ENCODE data around the gene THTPA.

THTPA gene

GRCh38 chr14:23555882-23556699 lies at the start of gene THTPA:
THTPA (plus strand) TSS chr14:23556271; CDS start chr14:23556758, 487 bp downstream.
- DNase-seq (ENCODE audit: low read depth in 2 of 2) = peak; percentile 87 to 90

DNA sequence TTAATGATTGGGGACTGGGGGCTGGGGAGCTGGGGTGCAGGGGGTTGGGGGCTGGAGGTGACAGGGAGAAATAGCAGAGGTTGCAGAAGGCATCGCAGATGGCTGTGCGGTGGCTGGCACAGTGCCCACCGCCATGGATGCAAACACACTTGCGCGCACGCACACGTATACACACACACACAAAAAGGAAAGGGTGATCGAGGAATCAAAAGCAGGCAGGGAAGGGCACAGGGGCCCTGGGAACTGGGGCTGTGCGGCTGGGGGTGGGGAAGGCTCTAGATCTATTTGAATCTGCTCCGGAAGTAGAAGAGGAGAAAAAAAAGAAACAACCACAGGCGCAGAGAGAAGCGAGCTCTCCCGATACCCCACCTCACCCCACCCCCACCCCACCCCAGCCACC lies 43.9 kb upstream of the THTPA start:
- DNase-seq (ENCODE audit: low read depth in 2 of 2) = no peak

GRCh38 chr14:23513005-23513817 lies 42.9 kb upstream of the THTPA start:
- DNase-seq (ENCODE audit: low read depth in 2 of 2) = no peak

DNA sequence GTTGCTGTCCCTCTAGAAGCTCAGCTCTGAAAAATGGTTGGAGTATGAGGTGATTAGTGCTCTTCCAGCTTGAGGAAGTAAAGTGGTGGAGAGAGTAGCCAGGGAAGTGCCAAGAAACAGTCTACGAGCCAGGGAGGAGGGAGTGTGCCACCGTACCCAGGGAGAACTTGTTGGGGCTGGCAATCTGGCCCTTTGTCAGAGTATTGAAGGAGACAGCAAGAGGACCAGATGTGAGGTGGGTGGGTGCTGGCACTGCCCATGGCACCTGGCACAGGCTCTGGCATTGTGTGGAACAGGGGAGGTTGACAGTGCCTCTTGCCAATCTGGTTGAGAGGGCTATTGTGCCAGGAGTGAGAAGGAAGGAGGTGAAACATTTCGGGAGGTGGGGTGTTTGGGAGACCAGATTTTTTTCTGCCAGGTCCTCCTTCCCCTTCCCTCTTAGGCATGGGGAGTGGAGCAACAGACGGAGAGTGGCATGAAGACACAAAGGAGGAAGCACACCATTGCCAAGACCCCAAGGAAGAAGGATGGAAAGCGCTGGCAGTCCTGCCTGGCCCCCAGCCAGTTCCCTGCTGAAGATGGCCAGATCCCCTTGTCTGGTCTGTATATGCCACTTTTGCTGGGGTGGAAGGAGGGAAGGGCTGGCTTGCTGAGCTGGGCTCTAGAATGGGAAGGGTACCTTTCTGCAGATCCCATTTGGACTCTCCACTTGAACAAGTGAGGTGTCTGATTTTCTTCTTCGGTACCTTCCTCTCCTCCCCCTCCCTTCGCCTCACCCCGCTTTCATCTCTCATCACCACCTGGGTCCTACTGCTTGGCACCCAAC lies 42.0 kb upstream of the THTPA start:
- DNase-seq (ENCODE audit: low read depth in 2 of 2) = no peak

DNA sequence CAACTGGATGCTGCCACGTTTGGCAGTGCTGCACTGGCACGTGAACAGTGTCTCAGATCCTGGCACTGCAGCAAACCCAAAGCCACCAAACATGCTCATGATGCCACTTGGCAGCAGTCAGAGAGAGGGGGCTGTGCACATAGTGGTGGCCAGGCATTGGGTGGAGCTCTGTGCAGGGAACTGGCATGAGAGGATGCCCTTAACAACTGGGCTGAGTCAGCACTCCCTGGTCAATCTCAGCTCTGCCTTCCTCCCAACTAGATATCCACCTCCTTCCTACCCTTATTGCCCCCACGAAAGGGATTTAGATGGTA lies 41.5 kb upstream of the THTPA start:
- no peak for DNase-seq (ENCODE audit: low read depth in 2 of 2)

DNA sequence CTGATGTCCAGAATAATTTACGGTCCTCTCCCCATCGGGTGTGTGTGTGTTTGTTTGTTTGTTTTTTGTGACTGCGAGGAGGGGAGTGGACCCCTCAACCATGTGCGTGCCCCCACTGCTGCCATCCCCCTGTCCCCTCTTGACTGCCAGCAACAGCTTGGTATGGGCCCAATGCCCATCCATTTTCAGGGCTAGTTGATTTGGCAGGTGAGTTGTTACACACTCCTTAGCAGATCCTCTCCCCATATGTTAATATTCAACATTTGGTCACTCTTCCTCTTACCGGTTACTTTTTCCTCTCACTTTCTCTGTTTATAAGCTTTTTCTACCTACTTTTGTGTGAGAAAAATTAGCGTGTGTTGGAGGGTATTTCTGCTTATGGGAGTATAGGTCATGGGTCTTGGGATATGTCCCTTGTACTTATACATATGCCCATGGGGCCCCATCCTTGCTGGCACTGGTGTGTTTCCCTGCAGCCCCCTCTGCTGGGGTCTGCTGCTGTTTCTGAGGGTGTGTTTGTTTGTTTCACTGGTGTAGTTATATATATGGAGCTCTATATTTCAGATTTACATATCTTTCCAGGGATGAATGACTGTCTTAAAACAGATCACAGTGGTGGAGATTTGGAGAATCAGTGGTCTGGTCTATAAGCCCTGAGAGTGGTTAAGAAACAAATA lies 38.3 kb upstream of the THTPA start:
- DNase-seq (ENCODE audit: low read depth in 2 of 2) = no peak

DNA sequence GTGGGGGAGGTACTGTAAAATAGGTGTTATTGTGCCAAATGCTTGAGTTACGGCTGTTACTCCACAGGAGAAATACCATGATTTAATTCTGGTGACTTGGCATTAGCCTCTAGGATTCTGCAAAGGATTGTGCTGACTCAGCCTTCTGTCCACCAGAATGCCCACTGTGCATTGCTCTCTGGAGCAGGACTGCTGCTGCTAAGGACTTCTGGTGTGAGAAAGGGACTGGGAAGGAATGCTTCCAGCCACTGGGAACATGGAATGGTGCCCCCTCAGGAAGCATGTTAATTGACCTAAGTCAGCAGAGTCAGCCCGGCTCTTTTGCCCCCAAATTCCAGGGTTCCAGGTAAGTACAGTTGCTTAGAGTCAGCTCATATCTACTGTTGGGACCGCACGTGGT lies 37.4 kb upstream of the THTPA start:
- DNase-seq (ENCODE audit: low read depth in 2 of 2) = no peak

DNA sequence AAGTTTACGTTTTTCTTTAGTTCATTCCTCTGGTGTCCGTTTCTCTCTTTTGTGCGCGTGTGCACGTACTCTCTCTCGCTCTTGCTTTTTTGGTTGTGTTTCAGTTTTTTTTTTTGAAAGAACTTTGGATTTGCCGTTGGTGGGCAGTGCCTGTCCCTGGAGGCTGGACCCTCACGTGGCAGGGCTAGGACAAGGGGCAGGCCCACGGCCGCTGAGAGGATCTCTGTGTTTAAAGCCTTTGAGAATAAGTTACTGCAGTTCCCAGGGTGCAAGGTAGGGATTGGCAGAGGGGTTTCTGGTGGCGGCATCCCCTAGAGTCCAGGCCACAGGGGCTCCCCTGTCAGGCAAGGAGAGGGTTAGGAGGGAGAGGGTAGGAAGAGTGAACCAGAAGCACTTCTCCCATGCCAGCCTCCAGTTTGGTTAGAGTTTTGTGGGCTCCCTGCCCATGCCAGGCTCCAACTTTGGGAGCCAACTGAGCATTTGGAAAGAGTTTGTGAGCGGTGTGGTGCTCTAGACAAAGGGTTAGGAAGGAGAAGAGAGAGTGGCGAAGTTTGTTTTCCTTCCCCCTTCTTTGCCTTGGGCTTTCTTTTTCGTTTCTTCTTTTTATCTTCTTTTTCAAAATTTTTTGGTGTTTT lies 35.1 kb upstream of the THTPA start:
- no peak for DNase-seq (ENCODE audit: low read depth in 2 of 2)

DNA sequence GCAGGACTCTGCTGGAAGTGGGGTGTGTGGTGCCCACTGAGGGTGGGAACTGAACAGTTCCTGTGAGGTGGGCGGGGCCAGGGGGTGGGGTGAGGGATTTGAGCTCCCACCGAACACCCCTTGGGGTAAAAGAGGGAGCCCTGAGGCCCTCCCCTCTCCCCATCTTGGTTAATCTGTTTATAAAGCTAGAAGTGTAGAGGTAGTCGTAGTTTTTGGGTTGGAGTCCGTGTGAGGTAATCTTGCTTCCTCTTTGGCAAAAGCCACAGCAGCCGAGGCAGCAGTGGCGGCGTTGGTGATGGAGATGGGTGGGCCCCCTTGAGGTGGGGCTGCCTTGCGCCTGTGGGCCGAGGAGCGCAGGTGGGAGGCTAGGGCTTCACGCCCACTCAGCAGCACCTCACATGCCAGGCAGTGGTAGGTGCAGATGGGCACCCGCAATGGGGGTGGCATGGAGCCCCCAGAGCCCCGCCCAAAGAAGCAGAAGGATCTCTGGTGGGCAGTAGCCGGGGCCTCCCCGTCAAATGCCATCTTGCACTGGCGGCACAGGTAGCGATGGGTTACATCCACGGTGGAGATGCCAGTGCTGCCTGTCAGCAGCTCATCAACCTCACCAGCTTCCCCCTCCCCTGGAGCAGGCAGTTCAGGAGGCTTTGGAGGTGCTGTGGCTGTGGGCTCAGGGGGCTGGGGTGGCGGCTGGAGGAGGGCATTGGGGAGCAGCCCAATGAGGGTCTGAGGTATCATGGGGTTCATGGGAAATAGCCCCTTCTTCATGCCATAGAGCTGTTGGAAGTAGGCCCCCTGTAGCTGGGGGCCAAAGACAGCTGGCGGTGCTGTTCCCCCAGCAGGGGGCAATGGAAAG lies 34.1 kb upstream of the THTPA start:
- DNase-seq (ENCODE audit: low read depth in 2 of 2) = no peak

GRCh38 chr14:23522643-23523198 lies 33.4 kb upstream of the THTPA start:
- no peak for DNase-seq (ENCODE audit: low read depth in 2 of 2)

DNA sequence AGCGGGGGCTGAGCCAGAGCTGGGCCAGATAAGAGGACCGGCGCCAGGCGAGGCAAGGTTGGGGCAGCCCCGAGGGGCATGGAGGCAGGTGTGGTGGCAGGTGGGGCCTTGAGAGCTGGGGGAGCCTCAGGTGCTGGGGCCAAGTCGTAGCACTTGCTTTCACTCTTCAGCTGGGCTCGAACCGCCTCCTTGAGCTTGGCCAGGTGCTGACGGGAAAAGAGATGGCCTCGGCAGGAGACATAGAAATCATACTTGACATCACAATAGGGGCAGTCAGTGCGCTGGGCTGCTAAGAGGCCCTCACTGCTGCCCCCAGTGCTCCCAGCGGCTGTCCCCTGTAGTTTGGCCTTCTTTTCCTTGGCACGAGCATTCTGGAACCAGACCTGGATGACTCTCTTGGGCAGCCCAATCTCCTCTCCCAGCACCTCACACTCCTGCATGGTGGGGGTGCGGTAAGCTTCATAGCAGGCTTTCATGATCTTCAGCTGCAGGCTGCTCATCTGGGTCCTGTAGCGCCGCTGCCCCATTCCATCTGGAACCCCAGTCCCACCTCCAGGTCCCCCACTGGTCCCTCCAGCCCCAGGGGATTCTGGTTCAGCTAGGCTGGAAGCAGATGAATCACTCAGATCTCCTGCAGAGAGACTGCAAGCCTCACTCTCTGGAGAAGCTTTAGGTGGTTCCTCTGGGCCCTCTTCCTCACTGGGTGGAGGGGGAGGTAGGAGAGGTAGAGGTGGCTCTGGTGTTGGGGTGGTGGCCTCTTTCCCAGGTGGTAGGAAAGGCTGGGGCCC lies 32.6 kb upstream of the THTPA start:
- no peak for DNase-seq (ENCODE audit: low read depth in 2 of 2)

GRCh38 chr14:23524954-23525353 lies 31.1 kb upstream of the THTPA start:
- DNase-seq (ENCODE audit: low read depth in 2 of 2) = no peak

DNA sequence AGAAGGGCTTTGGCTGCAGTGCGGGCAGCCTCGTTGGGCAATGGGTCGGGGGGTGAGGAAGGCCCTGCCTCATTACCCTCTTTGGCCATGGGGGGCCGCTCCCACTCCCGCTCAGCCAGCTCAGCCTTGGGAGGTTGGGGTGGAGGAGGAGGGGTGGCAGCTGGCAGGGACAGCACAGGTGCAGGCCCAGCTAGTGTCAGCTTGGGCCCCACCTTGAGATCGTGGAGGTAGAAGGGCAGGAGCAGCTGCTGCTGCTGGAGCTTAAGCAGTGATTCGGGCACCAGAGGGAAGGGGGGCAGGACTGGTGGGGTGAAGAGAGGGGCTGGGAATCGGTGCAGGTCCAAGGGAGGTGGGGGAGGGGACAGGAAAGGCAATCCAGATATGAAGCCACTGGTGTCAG lies 30.5 kb upstream of the THTPA start:
- no peak for DNase-seq (ENCODE audit: low read depth in 2 of 2)

DNA sequence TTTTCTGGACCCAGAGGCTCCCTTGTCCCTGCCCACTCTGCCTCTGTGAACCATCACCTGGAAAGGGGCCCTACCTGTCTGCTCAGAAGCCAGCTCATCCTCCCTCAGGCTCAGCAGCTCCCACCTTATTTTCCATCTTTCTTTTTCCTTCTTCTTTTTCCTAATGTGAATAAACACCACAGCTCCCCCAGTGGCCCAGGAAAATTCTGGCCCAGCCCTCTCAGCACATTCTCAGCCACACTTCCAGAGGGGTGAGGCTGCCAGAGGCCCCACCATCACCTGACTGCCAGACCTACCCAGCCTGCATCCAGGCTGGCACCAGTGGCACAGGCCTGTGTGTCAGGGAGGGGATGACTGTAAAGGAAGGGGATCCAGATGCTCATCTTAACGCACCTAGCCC lies 27.5 kb upstream of the THTPA start:
- no peak for DNase-seq (ENCODE audit: low read depth in 2 of 2)

GRCh38 chr14:23529016-23529415 lies 27.1 kb upstream of the THTPA start:
- no peak for DNase-seq (ENCODE audit: low read depth in 2 of 2)

GRCh38 chr14:23530375-23531055 lies 25.6 kb upstream of the THTPA start:
- no peak for DNase-seq (ENCODE audit: low read depth in 2 of 2)

- DNase-seq (ENCODE audit: low read depth in 2 of 2) = no peak
Observed at GRCh38 chr14:23531391-23531790, 24.7 kb upstream of the THTPA start.

GRCh38 chr14:23532658-23533057 lies 23.4 kb upstream of the THTPA start:
- DNase-seq (ENCODE audit: low read depth in 2 of 2) = no peak

All from stimulated activated CD8-positive, alpha-beta memory T cell treated with anti-CD3 and anti-CD28 coated beads, Interleukin-15, amount 100 ng/mL, for 48 hours (primary cell).